Measurements from ENCODE around the gene TFB2M. TPM values are rescaled to one million over a fixed set of nuclear protein-coding genes. Genes with fewer than 3 reads are reported as not detected.

TFB2M gene
- total RNA-seq, 1 donor from 2014 or later, result 15.5 TPM

DNA sequence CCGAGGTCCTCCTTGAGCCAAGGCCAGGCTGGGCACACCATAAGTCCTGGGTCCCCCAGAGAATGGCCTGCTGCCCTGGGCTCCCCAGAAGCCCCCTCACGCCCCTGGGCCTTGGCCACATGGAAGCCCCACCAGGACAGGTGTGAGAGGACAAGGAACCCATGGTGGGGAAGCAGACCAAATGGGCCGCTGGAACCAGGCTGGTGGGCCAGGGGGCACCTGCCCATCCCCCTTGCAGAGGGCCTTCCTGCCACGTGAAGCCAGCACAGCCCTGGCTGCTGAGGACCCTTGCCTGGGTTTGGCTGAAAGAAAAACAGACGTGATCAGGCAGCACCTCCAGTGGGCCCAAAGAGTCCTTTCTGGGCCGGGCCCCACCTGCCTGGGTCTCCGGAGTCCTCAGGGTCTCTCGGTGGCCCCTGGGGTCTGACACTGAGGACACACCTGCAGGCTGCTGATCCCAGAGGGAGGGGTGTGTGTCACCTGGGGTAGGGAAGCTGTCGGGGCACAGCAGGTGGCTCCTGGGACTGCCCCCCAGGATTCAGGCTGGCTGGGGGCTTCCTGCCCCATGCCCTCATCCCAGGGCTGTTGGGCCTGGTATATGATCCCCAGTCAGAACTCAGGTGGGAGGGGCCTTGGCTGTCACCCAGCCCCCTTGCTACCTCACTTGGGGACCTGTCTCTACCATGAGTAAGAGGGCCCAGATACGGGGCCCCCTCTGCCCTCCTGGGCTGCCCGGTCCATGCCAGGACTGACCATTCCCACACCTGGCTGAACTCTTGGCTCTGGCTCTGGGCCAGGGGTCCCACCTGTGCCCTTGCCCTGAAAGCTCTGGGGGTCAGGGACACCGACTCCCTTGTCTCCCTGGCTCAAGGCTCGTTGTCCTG lies 55.7 kb downstream of the TFB2M start:
- no peak for DNase-seq (ENCODE audit: low read depth)
- TF ChIP-seq, protein P1, sequence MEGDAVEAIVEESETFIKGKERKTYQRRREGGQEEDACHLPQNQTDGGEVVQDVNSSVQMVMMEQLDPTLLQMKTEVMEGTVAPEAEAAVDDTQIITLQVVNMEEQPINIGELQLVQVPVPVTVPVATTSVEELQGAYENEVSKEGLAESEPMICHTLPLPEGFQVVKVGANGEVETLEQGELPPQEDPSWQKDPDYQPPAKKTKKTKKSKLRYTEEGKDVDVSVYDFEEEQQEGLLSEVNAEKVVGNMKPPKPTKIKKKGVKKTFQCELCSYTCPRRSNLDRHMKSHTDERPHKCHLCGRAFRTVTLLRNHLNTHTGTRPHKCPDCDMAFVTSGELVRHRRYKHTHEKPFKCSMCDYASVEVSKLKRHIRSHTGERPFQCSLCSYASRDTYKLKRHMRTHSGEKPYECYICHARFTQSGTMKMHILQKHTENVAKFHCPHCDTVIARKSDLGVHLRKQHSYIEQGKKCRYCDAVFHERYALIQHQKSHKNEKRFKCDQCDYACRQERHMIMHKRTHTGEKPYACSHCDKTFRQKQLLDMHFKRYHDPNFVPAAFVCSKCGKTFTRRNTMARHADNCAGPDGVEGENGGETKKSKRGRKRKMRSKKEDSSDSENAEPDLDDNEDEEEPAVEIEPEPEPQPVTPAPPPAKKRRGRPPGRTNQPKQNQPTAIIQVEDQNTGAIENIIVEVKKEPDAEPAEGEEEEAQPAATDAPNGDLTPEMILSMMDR (conservative IDR thresholded peaks at IDR 0.05; ENCODE audit: low read depth, low read length), result no peak
- H3K4me3 ChIP-seq (ENCODE audit: low read depth, low read length), result no peak overlapping the region

DNA sequence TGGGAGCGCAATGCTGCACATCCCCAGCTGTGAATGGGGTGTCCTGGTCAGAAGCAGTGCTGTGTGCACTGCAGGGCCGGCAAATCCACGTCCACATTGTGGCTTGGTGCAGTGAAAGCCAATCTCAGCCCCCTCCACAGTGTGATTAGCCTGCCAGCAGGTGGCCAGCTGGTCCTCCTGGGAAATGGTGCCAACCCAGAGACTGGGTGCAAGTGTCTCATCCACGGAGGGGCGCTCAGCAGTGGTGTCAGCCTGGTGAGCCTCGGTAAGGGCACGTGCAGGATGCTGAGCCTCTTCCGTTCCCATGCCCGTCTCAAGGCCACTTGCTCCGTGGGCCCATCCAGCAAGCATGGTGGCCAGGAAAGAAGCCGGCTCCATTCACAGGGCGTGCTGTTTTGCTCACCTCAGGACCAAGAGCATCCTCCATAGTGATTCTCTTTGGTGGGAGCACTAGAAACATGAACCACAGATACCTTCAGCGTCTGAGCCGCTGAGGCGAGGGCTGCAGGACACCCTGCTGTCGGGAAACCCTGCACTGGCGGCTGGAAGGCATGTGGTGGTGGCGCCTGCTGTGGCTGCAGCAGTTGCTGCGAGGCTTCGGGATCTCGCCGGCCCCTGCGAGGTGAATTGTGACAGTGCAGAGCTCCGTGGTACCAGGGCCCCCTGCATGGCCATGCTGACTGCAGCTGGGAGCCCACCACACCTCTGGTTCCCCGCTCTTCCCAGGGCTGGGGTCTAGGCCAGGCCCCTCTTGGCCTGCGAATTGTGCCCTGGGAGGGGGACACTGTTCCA lies 57.0 kb downstream of the TFB2M start:
- H3K4me3 ChIP-seq (ENCODE audit: low read depth, low read length), result no peak overlapping the region
- no peak for DNase-seq (ENCODE audit: low read depth)
- TF ChIP-seq, protein P1 (conservative IDR thresholded peaks at IDR 0.05; ENCODE audit: low read depth, low read length), result peak; percentile 5

DNA sequence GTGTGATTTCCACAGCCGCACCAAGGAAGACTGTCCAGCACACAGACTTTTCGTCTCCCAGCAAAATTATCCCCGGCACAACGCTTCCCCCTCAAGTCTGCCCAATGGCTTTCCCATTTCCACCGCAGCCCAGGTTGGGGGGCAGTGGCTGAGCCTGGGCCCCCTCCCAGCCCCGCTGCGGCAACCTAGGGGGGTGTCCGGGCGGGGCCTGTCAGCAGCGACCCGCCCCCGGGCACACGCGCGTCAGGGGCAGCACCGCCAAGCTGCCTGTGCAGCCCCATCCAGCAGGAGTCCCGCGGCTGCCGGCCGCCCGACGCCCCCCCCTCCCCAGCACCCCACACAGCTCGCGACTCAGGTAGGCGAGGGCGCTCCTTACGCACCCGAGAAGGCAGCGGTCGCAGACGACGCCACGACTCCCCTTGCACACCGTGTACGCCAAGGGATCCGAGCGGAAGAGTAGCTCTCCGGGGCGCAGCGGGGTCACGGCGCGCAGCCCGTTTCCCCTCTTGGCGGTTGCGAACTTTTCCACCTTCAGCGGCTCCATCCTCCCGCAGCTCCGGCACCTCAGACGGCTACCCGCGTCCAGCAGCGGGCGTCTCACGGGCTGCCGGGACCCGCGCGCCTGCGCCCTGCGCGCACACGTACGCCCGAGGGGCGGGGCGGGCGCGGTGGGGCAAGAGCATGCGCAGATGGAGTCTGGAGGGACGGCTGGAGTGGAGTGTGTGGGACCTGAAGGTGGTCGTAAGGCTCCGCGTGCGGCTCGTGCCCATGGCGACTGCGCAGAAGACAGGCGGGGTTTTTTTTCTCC lies 59.2 kb downstream of the TFB2M start, which contains the start of gene SMYD3:
TSS of gene SMYD3 (minus strand) at position 606 of the 808 bp plus-strand sequence.
- DNase-seq (ENCODE audit: low read depth), result no peak
- peak within 1 kb of the TSS; percentile 92 for H3K4me3 ChIP-seq (ENCODE audit: low read depth, low read length)
- TF ChIP-seq, protein P1 (conservative IDR thresholded peaks at IDR 0.05; ENCODE audit: low read depth, low read length), result peak; percentile 25

DNA sequence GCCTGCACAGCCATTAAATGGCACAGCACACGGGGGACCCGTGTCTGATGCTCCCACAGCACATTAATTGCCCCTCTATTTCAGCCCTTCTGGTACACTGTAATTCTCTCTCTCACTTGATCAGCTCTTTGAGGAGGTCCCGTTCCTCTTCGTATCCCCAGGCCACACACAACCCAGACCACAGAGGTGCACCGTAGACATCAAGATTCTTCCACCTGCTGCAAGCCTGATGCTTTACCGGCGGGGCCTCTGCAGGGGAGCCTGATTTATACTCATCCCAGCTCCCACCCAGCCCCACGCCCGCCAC lies 59.7 kb downstream of the TFB2M start:
- no peak for DNase-seq (ENCODE audit: low read depth)
- TF ChIP-seq, protein P1 (conservative IDR thresholded peaks at IDR 0.05; ENCODE audit: low read depth, low read length), result no peak
- peak overlapping the region; percentile 92 for H3K4me3 ChIP-seq (ENCODE audit: low read depth, low read length)

DNA sequence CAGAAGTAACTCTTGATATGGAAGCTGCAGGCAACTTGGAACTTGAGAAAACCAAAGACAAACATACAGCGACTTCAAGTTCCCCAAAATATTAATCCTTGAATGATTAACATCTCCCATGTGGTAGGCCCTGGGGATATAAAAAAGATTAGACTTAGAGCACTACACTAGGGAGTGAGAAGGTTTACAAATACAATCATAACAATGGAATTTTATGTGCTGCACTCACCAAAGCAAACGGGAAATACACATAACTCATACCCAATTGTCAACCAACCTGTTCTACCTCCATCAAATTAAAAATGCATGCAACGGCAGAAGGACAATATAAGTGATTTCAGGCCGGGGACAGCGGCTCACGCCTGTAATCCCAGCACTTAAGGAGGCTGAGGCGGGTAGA lies 62.7 kb downstream of the TFB2M start:
- H3K4me3 ChIP-seq (ENCODE audit: low read depth, low read length), result no peak overlapping the region
- TF ChIP-seq, protein P1 (conservative IDR thresholded peaks at IDR 0.05; ENCODE audit: low read depth, low read length), result no peak
- no peak for DNase-seq (ENCODE audit: low read depth)

DNA sequence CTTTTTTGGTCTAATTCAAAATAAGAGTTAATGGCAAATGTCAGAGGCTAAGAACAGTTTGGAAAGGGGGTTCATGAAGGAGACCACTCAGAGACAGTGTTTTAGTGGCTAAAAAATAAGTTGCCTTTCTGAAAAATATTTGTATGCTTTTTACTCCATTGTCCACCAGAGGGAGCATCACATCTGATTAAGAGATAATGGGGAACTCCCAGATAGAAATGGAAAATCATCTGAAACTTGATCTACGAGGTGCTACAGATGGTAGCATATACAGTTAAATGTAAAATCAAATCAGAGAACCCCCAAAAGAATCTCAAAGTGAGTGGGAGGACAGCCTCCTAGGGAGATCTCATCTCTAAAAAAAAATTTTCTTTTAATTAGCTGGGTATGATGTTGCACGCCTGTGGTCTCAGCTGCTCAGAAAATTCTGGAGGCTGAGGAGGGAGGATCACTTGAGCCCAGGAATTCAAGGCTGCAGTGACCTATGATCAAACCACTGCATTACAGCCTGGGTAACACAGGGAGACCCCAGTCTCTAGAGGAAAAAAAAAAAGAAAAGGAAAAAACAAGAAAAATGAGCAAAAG lies 68.6 kb downstream of the TFB2M start:
- H3K4me3 ChIP-seq (ENCODE audit: low read depth, low read length), result no peak overlapping the region
- TF ChIP-seq, protein P1 (conservative IDR thresholded peaks at IDR 0.05; ENCODE audit: low read depth, low read length), result peak; percentile 72
- no peak for DNase-seq (ENCODE audit: low read depth)

All from epithelial cell of proximal tubule (primary cell).